GM12865 (cell line): ENCODE data around the gene DYNAP.

Experiments
- DNase-seq: peaks from one replicate; pipeline ENCODE4 v3.0.0; 2010; ENCODE audit warnings: low read depth
- H3K4me3 ChIP-seq: 2 replicates; pipeline ENCODE4 v1.5.1; 2011; ENCODE audit warnings: mild to moderate bottlenecking, low read depth, low read length, control low read depth
- CTCF ChIP-seq: IDR thresholded peaks from 2 replicates; pipeline ENCODE4 v1.5.1; 2011; ENCODE audit warnings: low read length, control low read depth, low read depth, inconsistent platforms; ENCODE audit not compliant: insufficient read depth; ENCODE audit errors: missing control alignments

Gene DYNAP

GRCh38 chr18:54636217-54636616, 45.2 kb downstream of the DYNAP start:
- no peak for TF ChIP-seq CTCF
- DNase-seq, result no peak
- no peak overlapping the region for H3K4me3 ChIP-seq

- no peak for TF ChIP-seq CTCF
- no peak for DNase-seq
- no peak overlapping the region for H3K4me3 ChIP-seq
These were observed 50.7 kb downstream of the DYNAP start for GRCh38 chr18:54641734-54642133.

GRCh38 chr18:54647176-54647575, 56.1 kb downstream of the DYNAP start:
- peak; percentile 24 for TF ChIP-seq CTCF
- no peak overlapping the region for H3K4me3 ChIP-seq
- DNase-seq, result peak; percentile 38
